OCI-LY1 (cell line): ENCODE results near the gene TUBG2.

ENCODE experiments used
- CTCF ChIP-seq: fragments of 200-600 bp; sonication (generic), shearing (Covaris generic); IDR thresholded peaks from 2 replicates; pipeline ENCODE4 v1.5.1; 2017; ENCODE audit warnings: mild to moderate bottlenecking, antibody characterized with exemption, low read length, moderate library complexity, mixed read lengths
- EZH2 ChIP-seq: fragments of 200-600 bp; sonication (generic), shearing (Covaris generic); IDR thresholded peaks from 2 replicates; pipeline ENCODE4 v1.8.0; 2017; ENCODE audit warnings: borderline replicate concordance, mixed run types, mild to moderate bottlenecking, antibody characterized with exemption, low read length, moderate library complexity, mixed read lengths

GRCh38 chr17:42679492-42680330 is 20.6 kb downstream of the TUBG2 start:
- TF ChIP-seq CTCF = peak; percentile 83
- no peak for TF ChIP-seq EZH2
